A673 (cell line): Measurements from ENCODE around the gene SSTR5. TPM values are rescaled to one million over a fixed set of nuclear protein-coding genes. Genes with fewer than 3 reads are reported as not detected.

Experiments used
- BruUV-seq: library from RNA; stranded (reverse); fragments of 400-500 nt; replicated peaks from 2 replicates; lab custom pipeline; 2021; lab: Mats Ljungman, UMichigan
- CTCF ChIA-PET: fragments of 300-600 bp; sonication (Branson Sonifier 250); formaldehyde crosslinking; loops from one replicate; lab custom pipeline; 2022; ENCODE audit warnings: antibody characterized with exemption; lab: Charles Lee
- POLR2A ChIA-PET: fragments of 300-600 bp; sonication (Branson Sonifier 250); formaldehyde crosslinking; loops from one replicate; lab custom pipeline; 2022; ENCODE audit warnings: antibody characterized with exemption; ENCODE audit not compliant: low non-redundant PET; lab: Charles Lee
- DNase-seq: peaks from one replicate; pipeline ENCODE4 v3.0.0-alpha.2; 2015; ENCODE audit warnings: low spot score
- H3K27ac ChIP-seq: fragments of 200-600 bp; sonication (generic); 2 replicates; pipeline ENCODE4 v1.5.1; 2016; ENCODE audit warnings: mixed run types, low read depth, mild to moderate bottlenecking, mixed read lengths, antibody characterized with exemption, low read length; ENCODE audit not compliant: poor library complexity, severe bottlenecking
- H3K27me3 ChIP-seq: fragments of 200-600 bp; sonication (generic); replicated peaks from 2 replicates; pipeline ENCODE4 v1.6.1; 2017; ENCODE audit warnings: mixed run types, low read depth, mild to moderate bottlenecking, mixed read lengths, antibody characterized with exemption, low read length; ENCODE audit not compliant: insufficient read depth, poor library complexity
- H3K36me3 ChIP-seq: fragments of 200-600 bp; sonication (generic); 2 replicates; pipeline ENCODE4 v1.6.1; 2016; ENCODE audit warnings: mixed run types, mild to moderate bottlenecking, mixed read lengths, antibody characterized with exemption, low read length; ENCODE audit not compliant: insufficient read depth, poor library complexity, severe bottlenecking
- H3K4me1 ChIP-seq: fragments of 200-600 bp; sonication (generic); 2 replicates; pipeline ENCODE4 v1.6.1; 2017; ENCODE audit warnings: mixed run types, mild to moderate bottlenecking, mixed read lengths, antibody characterized with exemption, low read length; ENCODE audit not compliant: insufficient read depth, poor library complexity, severe bottlenecking
- H3K4me3 ChIP-seq: fragments of 200-600 bp; sonication (generic); 2 replicates; pipeline ENCODE4 v1.5.1; 2016; ENCODE audit warnings: low read depth, mixed run types, mild to moderate bottlenecking, mixed read lengths, low read length; ENCODE audit not compliant: poor library complexity, severe bottlenecking
- H3K9me3 ChIP-seq: fragments of 200-600 bp; sonication (generic); 2 replicates; pipeline ENCODE4 v1.6.1; 2016; ENCODE audit warnings: mixed run types, low read depth, mild to moderate bottlenecking, mixed read lengths, antibody characterized with exemption, low read length; ENCODE audit not compliant: poor library complexity, severe bottlenecking
- EZH2 ChIP-seq: fragments of 200-600 bp; sonication (generic); IDR thresholded peaks from 2 replicates; pipeline ENCODE4 v1.6.1; 2017; ENCODE audit warnings: borderline replicate concordance, low read depth, mild to moderate bottlenecking, mixed read lengths, antibody characterized with exemption, low read length; ENCODE audit not compliant: poor library complexity, severe bottlenecking
- intact Hi-C: fragments of 100-400 bp; cut with micrococcal nuclease; formaldehyde crosslinking; loops from one replicate; pipeline ENCODE4 v1.10.0; 2022; ENCODE audit not compliant: unreplicated experiment
- total RNA-seq: library from RNA; stranded (reverse); gene quantifications from 2 replicates; pipeline ENCODE4 v1.2.3, GENCODE V29; 2021
- TF ChIP-seq, protein P1 (sequence below): fragments of 300-800, 200-600 bp; sonication (generic); conservative IDR thresholded peaks from 2 replicates; pipeline ENCODE4 v1.5.1; 2017; ENCODE audit warnings: low read depth, mild to moderate bottlenecking, antibody characterized with exemption, low read length, moderate library complexity, mixed read lengths

Gene SSTR5
- total RNA-seq, 1 experiment from 2014 or later: not detected

DNA sequence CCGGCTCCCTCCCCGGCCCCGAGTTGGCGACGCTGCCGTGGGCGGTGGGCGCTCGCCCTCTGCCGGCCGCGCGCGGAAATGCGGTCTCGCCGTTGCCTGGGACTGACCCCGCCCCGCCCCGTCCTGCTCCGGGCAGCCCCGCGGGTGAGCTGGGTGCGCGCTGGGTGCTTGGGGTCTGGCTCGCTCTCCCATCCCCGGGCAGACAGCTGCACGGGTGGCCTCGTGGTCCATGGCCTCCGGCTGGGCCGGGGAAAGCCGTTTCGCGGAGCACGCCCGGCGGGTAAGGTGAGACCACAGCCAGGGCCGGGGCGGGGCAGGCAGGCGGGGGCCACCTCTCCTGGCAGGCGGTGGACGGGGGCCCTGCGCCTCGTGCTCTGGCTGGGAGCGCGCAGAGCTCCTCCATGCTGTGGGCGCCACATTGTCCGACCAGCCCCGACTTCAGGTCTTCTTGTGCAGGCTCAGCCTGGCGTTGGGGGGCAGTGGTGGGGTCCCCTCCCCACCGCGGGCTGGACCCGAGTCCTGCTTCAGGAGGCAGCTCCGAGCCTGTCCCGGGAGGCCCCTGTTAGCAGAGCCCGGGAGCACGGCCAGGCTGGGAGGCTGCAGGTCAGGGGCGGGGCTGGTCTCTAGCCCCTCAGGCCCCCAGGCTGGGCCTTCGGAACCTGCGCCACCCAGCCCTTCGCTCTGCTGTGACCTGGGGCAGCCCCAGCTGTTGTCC, 30.5 kb downstream of the SSTR5 start:
- ChIA-PET CTCF (interaction anchor here (0.5 to 1.1 kb wide), 5 partner anchors 19 to 218 kb away, joined by 3 to 6 read pairs (median 3); no protein-coding TSS in a partner anchor), POLR2A (no interaction called here)
- intact Hi-C loops: no loop called here
- peaks cover 4% of the 10 kb centered on the region for H3K4me1 ChIP-seq
- no peak overlapping the region for H3K4me3 ChIP-seq
- no peaks in the 10 kb centered on the region for H3K27me3 ChIP-seq
- no peak overlapping the region for H3K27ac ChIP-seq
- no peaks in the 10 kb centered on the region for H3K9me3 ChIP-seq
- DNase-seq: peak; percentile 59
- H3K36me3 ChIP-seq: no peaks in the 10 kb centered on the region
- TF ChIP-seq, protein P1, sequence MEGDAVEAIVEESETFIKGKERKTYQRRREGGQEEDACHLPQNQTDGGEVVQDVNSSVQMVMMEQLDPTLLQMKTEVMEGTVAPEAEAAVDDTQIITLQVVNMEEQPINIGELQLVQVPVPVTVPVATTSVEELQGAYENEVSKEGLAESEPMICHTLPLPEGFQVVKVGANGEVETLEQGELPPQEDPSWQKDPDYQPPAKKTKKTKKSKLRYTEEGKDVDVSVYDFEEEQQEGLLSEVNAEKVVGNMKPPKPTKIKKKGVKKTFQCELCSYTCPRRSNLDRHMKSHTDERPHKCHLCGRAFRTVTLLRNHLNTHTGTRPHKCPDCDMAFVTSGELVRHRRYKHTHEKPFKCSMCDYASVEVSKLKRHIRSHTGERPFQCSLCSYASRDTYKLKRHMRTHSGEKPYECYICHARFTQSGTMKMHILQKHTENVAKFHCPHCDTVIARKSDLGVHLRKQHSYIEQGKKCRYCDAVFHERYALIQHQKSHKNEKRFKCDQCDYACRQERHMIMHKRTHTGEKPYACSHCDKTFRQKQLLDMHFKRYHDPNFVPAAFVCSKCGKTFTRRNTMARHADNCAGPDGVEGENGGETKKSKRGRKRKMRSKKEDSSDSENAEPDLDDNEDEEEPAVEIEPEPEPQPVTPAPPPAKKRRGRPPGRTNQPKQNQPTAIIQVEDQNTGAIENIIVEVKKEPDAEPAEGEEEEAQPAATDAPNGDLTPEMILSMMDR: peak; percentile 55
- TF ChIP-seq EZH2: no peak
- BruUV-seq: no TSS peak

DNA sequence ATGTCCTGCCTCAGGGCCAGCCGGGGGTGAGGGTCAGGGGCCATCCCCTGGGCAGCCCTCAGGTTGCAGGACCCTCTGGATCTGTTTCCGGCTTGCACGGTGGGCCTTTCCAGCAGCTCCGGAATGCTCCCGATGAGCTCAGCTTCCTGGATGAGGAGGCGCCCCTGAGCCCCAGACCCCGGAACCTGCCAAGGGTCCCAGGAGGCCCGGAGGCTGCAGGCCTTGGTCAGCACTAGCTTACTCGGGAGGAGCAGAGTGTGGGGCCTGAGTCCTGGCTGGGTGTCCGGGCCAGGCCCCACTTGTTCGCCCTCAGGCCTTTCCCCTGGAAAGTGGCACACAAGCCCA, 31.1 kb downstream of the SSTR5 start:
- TF ChIP-seq, protein P1: no peak
- no peak for TF ChIP-seq EZH2
- no TSS peak for BruUV-seq
- CTCF ChIA-PET: interaction anchor here (0.8 to 1.1 kb wide), 2 partner anchors 46 to 63 kb away, joined by 3 to 6 read pairs; no protein-coding TSS in a partner anchor
- POLR2A ChIA-PET: no interaction called here
- H3K4me1 ChIP-seq: peaks cover 4% of the 10 kb centered on the region
- no peak for DNase-seq
- H3K9me3 ChIP-seq: no peaks in the 10 kb centered on the region
- no peaks in the 10 kb centered on the region for H3K36me3 ChIP-seq
- no peaks in the 10 kb centered on the region for H3K27me3 ChIP-seq
- no peak overlapping the region for H3K4me3 ChIP-seq
- no peak overlapping the region for H3K27ac ChIP-seq
- intact Hi-C loops: no loop called here

DNA sequence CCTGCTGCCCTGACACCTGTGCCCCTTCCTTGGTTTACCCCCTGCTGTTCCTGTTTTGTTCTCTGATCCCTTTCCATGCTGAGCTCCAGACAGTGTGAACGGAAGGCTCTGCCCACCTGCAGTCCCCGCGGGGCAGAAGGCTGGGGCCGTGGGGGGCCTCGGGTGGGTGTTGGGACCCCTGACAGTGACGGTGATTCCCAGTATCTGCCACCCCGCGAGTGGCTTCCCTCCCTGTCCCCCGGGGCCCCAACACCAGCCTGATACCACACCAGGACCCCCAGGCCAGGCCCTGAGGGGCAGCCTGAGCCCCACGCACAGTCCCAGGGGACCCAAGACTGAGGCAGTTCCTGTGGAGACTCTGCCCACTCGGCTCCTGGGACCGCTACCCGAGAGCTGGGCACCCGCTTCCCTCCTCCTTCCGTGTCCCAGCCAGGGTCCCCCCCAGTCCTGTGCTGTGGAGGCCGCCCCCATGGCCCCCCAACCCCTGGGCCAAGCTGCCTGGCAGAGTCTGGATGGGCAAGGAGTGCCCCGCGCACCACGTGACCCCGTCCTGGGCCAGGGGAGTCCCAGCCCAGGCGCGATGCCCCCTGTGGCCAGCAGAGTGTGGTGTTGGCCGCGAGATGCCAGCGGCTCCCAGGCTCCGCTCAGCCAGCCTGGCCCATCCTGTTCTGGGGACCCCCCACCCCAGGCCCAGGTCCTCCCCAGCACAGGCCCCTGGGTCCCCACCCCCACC, 33.5 kb downstream of the SSTR5 start:
- H3K36me3 ChIP-seq: no peaks in the 10 kb centered on the region
- ChIA-PET CTCF (interaction anchor here (0.7 kb wide), 1 partner anchor 88 kb away, joined by 3 read pairs; no protein-coding TSS in a partner anchor), POLR2A (no interaction called here)
- no peaks in the 10 kb centered on the region for H3K27me3 ChIP-seq
- H3K4me3 ChIP-seq: no peak overlapping the region
- intact Hi-C loops: loop anchor here (1.0 kb wide), 1 partner anchor 88 kb away; no protein-coding TSS in a partner anchor
- H3K27ac ChIP-seq: no peak overlapping the region
- no TSS peak for BruUV-seq
- H3K9me3 ChIP-seq: no peaks in the 10 kb centered on the region
- H3K4me1 ChIP-seq: peaks cover 4% of the 10 kb centered on the region
- DNase-seq: peak; percentile 83
- TF ChIP-seq, protein P1: peak; percentile 92
- TF ChIP-seq EZH2: no peak
